ENCODE results near the gene MGAT5. TPM values are rescaled to one million over a fixed set of nuclear protein-coding genes. Genes with fewer than 3 reads are reported as not detected.
"Not testable (repeated sequence)": the region's sequence is repeated elsewhere in the genome, so short reads cannot be mapped to it uniquely, and the experiment has no call there.

Gene MGAT5
- total RNA-seq, 1 donor from 2014 or later = 151 TPM

DNA sequence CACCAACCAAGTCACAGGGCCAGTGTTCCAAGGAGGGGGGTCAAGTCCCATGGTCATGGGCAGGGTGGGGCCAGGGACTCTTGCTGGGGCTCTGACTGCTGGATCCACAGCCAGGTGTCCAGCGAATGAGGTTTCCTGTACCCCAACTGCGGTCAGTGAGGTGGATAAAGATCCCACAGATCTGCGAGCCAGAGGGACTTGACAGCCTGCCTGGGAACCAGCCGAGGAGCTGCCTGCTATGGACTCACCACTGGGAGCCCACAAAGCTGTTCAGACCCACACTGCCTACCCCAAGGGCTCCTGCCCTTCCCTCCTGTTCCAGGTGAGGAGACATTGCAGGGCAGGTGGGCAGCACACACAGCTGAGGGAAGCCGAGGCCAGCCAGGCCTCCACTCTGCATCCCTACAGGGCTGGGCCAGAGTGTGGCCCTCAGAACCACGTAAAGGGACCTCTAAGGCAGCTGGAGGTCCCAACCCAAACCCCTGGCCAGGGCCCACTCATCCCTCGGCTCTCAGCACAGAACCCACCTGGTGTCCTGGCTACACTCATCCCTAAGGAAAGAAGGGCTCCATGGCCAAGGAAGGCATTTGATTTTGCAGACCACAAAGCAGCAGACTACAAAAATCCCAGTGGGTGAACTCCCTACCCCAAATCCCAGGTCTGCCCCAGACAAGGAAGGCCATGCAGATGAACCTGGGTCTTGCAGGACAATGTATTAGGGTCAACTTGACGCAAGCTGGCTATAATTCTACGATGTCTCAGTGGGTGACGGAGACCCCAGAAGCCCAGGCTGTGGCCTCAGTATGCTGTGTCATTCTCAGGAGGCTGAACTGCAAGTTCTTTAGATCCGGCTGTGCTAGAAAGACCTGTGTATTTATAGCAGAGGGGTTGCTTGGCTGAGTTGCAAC, 209.2 kb downstream of the MGAT5 start:
- no peak for DNase-seq (ENCODE audit: low spot score)

DNA sequence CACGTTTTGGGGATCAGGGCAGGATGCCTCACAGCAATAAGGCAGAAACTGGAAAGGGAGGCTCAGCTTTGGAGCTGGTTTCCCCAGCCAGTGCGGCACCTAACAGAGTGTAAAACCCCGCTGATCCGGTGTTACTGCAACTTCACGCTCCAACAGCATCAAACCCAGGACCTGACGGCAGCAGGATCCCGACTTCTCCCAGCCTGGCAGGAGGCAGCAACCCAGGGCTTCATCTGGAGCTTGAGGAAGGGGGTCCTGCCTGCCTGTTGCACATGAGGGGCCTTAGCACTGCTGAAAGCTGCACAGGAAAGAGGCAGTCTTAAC, 209.8 kb downstream of the MGAT5 start:
- DNase-seq (ENCODE audit: low spot score) = no peak

DNA sequence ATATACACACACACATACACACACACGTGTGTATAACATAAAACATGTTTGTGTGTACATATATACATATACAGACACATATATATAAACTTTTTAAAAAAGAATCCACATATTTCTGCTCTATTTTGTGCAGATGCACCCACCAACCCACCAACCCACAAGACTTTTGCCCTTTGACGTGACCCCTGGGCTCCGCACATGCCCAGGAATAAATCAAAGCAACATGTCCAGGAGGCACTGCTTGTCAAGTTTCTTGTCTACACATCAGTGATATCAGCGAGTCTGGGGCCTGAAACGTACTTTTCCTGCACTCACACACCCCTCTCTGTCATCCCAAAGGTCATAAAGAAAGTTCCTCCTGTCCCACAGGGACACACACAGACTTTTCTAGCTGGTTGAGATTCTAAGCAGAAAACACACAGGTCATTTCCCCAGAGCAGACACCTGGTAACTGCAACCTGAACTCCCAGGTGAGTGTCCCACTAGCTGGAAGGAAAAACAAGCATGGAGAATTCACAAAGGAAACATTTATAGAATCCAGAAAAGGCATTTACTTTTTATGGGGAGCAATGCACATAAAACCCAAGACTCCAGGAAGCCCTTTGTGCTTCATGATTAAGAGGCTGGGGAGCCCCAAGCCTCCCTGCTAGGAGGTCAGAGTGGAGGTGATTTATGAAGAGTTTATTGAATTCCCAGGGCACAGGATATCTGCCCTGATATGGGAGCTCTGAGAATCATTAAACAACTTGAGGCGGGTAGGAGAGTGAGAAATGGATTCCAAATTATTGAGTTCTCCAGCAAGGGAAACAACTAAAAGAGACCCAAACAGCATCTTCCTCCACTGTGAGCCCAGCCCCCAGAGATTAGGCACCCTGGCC, 211.6 kb downstream of the MGAT5 start:
- no peak for DNase-seq (ENCODE audit: low spot score)

DNA sequence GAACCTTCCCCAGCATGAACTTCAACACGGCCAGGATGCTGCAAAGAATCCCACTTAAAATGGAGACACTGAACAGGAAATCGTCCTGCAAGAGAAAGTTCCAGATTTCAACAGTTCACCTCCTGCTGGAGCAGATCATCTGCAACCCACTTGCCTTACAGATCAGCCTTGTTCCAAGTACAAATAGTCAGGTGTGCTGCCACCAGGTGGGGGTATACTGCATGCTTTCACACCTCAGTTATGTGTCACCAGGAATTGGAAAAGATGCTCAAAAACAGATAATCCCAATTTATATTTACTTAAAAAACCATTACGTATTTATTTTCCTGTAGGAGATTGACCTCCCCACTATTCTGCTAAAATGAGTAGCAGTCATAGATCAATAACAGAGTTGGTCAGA, 212.3 kb downstream of the MGAT5 start:
- no peak for DNase-seq (ENCODE audit: low spot score)

DNA sequence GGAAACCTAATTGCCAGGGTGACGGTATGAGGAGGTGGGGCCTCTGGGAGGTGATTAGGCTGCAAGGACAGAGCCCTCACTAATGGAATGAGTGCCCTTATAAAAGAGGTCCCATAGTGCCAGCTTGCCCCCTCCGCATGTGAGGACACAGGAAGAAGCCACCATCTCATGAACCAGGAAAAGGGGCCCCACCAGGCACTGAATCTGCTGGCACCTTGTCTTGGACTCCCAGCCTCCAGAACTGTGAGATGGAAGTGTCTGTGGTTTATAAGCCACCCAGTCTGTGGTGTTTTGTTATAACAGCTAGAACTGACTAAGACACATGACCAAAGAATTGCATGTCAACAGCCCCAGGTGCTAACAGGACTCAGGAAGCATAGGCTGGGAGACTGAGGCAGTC, 214.3 kb downstream of the MGAT5 start:
- no peak for DNase-seq (ENCODE audit: low spot score)

DNA sequence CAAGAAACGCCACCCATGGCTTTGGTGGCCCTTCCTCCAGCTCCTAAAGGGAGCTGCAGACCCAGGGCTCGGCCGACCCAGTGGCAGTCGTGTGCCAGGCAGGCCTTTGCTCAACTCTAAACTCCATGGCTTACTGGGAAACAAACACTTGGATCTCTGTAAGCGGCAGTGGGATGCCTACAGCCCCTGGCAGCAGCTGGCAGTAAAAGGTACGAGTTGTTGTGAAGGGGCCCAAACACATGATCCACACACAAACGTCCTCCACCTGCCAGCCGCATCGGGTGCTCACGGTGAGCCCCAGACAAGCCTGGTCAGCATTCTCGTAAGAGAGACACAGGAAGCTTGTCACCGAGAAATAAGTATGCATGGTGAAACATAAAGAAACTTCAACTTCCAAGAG, 214.9 kb downstream of the MGAT5 start:
- DNase-seq (ENCODE audit: low spot score) = no peak

DNA sequence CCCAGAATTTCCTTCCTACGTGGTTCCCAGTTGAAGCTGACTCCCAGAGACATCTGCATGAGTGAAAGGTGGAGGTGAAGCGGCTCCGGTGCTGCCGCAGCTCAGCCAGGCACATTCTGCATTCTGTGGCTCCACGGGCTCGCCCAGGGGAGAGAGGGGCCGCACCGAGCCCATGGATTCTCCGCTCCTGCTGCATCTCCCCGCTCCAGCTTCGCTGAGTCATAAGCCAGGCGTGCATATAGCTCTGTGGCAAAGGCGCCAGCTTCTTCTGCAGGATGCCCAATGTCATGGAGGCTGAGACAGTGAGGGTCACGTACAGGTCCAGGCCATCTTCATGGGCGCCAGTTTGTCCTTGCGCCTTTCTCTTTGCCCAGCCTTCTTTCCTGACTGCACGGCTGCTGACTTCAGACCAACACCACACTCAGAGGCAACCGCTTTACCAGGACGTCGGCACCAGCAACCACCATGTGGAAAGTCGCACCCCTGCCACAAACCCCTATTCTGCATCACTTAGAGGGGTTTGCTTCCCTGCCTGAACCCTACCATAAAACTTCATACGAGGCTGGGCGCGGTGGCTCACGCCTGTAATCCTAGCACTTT, 215.7 kb downstream of the MGAT5 start:
- DNase-seq (ENCODE audit: low spot score) = no peak

DNA sequence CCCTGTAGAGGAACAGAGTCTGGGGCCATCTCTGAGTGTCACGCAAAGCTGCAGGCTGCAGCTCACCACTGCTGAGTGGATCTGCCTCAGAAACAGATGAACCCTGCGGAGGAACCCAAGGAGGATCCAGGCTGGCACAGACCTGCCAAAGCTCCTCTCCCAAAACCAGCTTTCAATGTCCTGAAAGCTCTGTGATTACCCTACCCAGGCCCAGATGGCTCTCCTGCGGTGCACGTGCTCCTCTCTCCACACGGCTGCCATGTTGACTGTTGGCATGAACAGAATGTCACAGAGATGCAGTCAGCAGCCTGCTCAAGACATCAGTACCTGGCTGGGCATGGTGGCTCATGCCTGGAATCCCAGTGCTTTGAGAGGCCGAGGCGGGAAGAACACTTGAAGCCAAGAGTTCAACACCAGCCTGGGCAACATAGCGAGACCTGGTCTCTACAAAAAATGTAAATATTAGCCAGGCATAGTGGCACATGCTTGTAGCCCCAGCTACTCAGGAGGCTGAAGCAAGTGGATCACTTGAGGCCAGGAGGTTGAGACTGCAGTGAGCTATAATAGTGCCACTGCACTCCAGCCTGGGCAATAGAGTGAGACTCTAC, 216.8 kb downstream of the MGAT5 start:
- DNase-seq (ENCODE audit: low spot score) = no peak

DNA sequence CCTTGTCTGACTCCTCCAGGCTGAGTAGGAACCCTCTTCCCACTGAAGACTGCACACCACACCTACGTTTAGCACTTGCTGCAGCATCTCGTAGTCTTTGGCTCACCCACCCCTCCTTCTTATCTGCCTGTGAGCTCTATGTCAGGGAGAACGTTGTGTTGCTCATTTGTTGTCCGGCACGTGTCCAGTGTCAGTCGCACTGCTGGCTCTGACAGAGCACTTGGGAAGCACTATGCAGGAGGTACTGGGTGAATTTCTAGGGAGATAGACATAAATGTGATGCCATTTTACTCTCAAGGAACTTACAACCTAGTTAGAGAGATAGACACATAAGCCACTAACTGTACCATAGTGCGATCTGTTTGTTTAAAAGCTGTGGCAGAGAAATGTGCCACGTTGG, 223.1 kb downstream of the MGAT5 start:
- DNase-seq (ENCODE audit: low spot score) = not testable (repeated sequence)

DNA sequence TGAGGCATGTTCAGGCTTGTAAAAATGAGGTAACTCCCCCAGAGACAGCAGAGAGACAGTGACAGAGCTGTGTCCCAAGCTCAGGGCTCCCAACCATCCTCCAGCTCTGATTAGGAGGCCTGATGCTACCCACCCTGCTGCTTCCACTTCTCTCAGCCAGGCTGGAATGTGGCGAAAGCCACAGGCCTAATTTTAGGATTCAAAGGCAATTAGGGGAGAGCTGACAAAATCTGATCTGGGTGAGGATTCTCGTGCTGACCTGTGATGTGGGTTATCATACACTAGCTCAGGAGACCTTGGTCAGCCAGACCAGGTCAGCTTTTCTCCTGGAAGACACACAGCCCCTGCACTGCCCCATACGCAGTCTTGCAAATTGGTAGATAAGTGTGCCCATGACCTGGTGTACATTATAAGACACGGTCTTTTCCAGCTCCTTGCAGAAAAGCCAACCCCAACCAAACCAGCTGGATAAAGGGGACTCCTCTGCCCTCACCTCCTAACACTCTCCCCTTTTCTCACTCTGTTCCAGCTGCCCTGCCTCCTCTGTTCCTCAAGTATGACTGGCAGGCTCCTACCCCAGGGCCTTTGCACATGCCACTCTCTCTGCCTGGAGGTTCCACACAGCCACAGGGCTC, 225.9 kb downstream of the MGAT5 start:
- DNase-seq (ENCODE audit: low spot score) = no peak

DNA sequence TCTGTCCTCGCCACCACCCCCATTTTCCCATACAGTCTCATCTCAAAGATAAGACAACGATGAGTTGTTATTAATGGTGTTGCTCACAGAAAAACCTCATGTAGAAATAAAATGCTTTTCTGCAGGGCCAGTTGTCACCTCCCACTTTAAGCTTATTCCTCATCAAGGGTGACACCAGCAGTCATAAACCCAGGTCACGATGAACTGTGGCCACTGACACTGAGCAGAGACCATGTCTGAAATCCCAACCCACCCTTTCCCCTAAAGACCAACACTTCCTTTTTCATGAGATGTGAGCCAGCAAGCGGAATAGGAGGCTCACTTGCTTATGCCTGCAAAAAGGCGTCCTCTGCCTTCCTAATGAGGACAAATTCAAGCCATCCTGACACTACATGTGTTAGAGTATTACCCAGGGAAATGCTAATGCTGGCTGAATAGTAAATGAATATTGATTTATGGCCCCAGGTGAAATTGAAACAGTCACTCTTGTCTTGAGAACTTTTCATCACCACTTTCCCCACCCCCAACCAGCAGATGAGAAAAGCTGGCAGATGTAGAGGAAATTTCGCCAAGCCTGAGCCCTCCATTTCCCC, 228.4 kb downstream of the MGAT5 start:
- DNase-seq (ENCODE audit: low spot score) = no peak

DNA sequence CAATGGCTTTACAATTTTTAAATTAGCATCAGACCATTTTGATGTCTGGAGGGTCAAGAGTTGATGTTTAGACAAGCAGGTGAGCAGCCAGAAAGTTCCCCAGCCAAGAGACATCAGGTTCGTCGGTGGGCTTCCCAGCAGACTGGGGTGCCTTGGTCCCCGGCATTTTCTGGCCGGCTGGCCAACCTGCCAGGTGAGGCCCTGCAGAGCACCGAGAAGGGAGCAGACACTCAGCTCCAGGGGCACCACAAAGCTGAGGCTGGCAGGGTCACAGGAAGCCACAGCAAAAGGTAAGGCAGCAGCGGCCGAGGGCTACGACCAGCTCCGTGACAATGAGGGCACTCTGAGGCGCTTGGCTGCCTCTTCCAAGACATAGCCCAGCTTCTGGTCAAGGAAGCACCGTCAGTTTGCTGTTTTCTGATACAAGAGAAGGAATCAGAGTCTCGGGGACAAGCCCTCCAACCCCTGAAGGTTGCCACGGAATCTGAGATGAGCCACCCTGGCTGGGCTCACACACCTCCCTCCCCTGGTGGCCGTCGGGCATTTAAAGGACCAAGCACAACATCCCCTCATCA, 229.0 kb downstream of the MGAT5 start:
- DNase-seq (ENCODE audit: low spot score) = no peak

DNA sequence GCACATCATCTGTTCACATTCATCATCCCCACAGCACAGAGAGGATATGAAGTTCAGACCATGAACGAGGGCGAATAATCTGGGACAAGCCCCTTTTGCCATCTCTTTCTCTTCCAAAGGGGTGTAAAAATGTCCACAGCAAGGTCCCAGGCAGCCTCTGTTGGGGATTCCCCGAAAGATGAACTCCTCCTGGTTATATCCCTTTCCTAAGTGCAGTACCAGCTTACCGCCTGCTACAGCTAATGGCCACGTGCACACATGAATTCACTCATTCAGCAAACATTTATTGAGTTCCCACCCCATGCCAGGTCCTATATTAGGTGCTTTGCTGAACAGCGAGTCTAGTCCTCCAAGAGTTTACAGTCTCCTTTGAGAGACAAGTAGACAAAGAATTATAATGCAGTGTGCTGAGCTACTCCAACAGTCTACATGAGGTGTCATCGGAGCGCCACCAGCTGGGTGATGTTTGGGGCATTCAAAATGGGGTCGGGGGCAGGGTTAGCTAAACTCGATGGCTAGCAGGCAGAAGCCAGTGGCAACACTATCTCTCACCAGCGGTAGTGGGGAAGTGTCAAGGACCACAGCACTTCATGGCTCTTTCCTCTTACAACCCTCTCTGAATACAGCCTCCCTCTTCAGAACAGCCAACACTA, 236.0 kb downstream of the MGAT5 start:
- no peak for DNase-seq (ENCODE audit: low spot score)

DNA sequence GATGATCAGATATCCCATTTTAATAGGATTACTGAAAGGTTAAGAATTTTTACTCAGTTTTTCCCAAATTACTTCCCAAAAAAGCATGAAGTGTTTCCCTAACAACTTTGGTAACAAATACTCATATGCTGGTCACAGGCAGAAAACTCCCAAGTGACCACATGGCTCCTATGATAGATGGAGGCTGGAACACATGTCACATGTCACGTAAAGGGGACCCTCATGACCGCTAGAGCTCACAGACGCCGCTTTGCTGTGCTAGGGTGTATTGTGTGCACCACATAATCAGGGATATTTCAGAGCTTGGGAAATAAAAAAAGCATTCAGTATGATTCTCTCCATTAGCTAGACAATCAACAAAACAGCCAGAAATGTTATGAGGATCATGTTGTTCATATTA, 236.7 kb downstream of the MGAT5 start:
- no peak for DNase-seq (ENCODE audit: low spot score)

DNA sequence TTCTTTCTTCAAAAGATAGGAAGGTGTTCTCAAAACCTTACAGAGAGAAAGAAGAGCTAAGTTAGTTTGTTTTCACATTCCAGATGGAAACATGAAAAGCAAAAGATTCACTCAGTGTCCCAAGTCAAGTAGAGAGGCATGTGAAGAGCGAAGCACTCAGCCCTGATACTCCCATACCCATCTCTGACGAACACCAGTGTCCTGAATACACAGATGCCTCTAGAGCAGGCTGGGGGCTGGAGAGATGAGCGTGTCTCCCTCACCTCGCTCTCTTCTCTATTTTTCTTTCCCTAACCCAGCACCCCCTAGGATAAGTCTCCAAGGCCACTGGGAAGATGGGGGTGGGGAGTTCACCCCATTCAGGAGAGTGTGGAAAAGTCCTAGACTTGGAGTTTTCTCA, 237.2 kb downstream of the MGAT5 start:
- no peak for DNase-seq (ENCODE audit: low spot score)

DNA sequence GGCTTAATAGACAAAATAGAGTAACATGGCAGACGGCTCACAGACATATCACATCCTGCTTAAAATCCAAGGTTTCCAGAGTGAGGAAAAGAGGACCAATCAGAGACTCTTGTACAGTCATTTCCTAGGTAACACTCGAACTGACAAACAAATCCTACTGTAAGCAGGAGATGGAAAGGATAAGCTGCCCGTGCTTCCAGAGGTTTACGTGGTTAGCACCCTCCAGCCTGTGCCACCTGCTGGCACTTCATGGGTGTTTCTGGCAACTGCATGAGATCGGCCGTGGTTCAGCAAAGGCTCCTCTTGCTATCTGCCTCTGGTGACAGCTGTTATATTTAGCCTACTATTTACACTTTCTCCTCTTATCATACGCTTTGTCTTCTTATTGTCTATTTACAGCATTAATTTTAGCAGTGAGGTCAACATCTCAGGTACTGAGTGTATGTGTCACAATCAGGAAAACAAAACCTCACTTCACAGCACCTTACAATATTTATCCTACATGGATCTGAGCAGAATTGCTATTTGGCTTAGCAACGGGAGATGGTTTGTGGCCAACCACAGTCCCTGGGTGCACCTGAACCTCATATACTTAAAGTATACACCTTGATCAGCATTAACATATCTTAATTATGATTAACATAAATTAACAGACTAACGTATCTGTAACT, 238.0 kb downstream of the MGAT5 start:
- no peak for DNase-seq (ENCODE audit: low spot score)

DNA sequence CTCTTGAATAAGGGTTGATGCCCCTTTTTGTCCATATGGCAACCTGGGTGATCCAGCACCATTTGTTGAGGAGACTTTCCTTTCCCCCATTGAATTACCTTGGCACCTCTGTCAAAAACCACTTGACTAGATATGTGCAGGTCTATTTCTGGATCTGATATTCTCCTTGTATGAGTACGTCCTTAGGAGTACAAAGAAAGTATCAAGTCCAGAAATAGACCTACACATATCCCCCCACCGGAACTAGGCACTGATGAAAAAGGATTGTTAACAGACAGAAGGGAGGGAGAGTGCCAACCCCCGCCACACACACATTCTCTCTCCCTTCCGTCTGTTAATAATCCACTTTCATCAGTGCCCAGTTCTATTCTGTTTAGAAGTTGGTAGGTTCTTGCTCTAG, 239.9 kb downstream of the MGAT5 start:
- no peak for DNase-seq (ENCODE audit: low spot score)

DNA sequence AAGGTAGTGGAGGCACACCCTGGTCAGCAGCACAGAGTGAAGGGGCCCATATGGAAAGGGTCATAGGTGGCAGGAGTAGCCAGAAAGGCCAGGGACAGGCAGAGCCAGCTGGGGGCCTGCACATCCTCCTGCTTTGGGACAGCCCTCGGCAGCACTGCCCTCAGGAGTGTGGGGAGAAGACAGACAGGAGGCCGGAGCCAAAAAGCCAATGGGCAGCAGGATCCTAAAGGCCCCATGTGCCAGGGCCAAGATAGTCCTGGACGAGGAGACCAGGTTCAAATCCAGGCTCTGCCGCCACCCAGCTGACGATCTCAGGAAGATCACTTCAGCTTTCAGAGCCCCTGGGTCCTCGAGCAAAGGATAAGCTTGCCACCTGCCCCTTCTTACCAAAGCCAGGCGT, 244.8 kb downstream of the MGAT5 start:
- DNase-seq (ENCODE audit: low spot score) = no peak

DNA sequence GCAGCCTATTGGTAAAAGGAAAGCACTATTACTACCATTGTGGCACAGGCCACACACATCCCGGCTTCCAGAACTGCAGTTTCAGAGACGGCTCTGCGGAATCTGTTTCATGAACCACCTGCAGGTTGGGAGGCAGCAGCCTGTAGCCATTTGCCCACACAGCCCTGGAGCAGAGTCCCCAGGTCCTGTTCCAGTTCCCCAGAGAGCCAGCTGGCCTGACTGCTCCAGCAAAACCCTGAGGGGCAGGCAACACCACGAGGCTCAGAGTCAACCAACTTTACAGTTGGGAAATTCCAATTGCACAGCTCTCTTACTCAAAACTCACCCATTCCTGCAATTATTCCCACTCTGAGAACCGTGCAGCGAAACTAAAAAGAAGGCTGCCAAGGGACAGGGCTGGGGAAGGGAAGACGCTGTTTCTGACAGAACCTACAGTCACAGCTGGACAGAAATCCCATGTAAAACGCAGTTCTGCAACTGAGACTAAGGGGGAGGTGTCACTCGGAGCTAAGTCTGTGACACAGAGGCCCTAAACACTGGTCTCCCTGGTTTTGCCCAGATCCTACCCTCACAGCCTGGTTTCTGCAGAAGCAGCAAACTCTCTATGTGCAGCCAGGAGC, 245.5 kb downstream of the MGAT5 start:
- no peak for DNase-seq (ENCODE audit: low spot score)

Measured in umbilical cord (tissue), 2 donors.